GM23338 (cell line): ENCODE data around the gene MPRIP. TPM values are rescaled to one million over a fixed set of nuclear protein-coding genes. Genes with fewer than 3 reads are reported as not detected.

Source experiments
- ATAC-seq: fragments of 200-7000 bp; cut with Tn5 transposase; 3 replicates; pipeline ENCODE4 v1.9.1; 2020
- DNase-seq: peaks from one replicate; pipeline ENCODE4 v3.0.0-alpha.2; 2015; ENCODE audit warnings: low spot score
- H2AFZ ChIP-seq: fragments of 200-600 bp; sonication (generic); 2 replicates; pipeline ENCODE4 v1.8.0; 2016; ENCODE audit warnings: antibody characterized with exemption, mild to moderate bottlenecking, moderate library complexity
- H3F3A ChIP-seq: fragments of 200-600 bp; sonication (generic); replicated peaks from 2 replicates; pipeline ENCODE4 v1.8.0; 2017; ENCODE audit warnings: antibody characterized with exemption, mixed run types, low read depth
- H3K27ac ChIP-seq: fragments of 200-600 bp; sonication (generic); 2 replicates; pipeline ENCODE4 v1.6.1; 2016; ENCODE audit warnings: low read depth
- H3K27me3 ChIP-seq: fragments of 200-600 bp; sonication (generic); 2 replicates; pipeline ENCODE4 v1.8.0; 2016; ENCODE audit warnings: mild to moderate bottlenecking, mixed run types, moderate library complexity; ENCODE audit not compliant: insufficient read depth
- H3K36me3 ChIP-seq: fragments of 200-600 bp; sonication (generic); 2 replicates; pipeline ENCODE4 v1.8.0; 2016; ENCODE audit warnings: mild to moderate bottlenecking; ENCODE audit not compliant: insufficient read depth
- H3K4me1 ChIP-seq: fragments of 200-600 bp; sonication (generic); 2 replicates; pipeline ENCODE4 v1.8.0; 2016; ENCODE audit warnings: mild to moderate bottlenecking, moderate library complexity; ENCODE audit not compliant: insufficient read depth
- H3K4me2 ChIP-seq: fragments of 200-600 bp; sonication (generic); 2 replicates; pipeline ENCODE4 v1.7.1; 2017; ENCODE audit warnings: mixed run types
- H3K4me3 ChIP-seq: fragments of 200-600 bp; sonication (generic); 2 replicates; pipeline ENCODE4 v1.6.1; 2016; ENCODE audit warnings: mixed run types
- H3K79me2 ChIP-seq: fragments of 200-600 bp; sonication (generic); replicated peaks from 2 replicates; pipeline ENCODE4 v1.8.0; 2017; ENCODE audit warnings: mild to moderate bottlenecking; ENCODE audit not compliant: insufficient read depth
- H3K9me2 ChIP-seq: fragments of 200-600 bp; sonication (generic); 2 replicates; pipeline ENCODE4 v1.8.0; 2017; ENCODE audit not compliant: insufficient read depth
- H4K20me1 ChIP-seq: fragments of 200-600 bp; sonication (generic); replicated peaks from 2 replicates; pipeline ENCODE4 v1.8.0; 2017; ENCODE audit warnings: mild to moderate bottlenecking; ENCODE audit not compliant: insufficient read depth
- H3K27ac Mint-ChIP-seq: 2 replicates; pipeline ENCODE4 v1.8.0; 2020; ENCODE audit warnings: inconsistent platforms, mild to moderate bottlenecking, moderate library complexity, mixed read lengths
- H3K27me3 Mint-ChIP-seq: 3 replicates; pipeline ENCODE4 v1.8.0; 2022; ENCODE audit warnings: low read depth, mild to moderate bottlenecking, moderate library complexity, mixed read lengths, inconsistent platforms; ENCODE audit not compliant: insufficient read depth, poor library complexity
- H3K36me3 Mint-ChIP-seq: 3 replicates; pipeline ENCODE4 v1.8.0; 2021; ENCODE audit warnings: low read depth, mild to moderate bottlenecking, inconsistent platforms, moderate library complexity, mixed read lengths
- H3K4me1 Mint-ChIP-seq: 3 replicates; pipeline ENCODE4 v1.8.0; 2020; ENCODE audit warnings: mild to moderate bottlenecking, inconsistent platforms, mixed read lengths
- H3K4me3 Mint-ChIP-seq: 3 replicates; pipeline ENCODE4 v1.8.0; 2021; ENCODE audit warnings: moderate library complexity, mild to moderate bottlenecking, inconsistent platforms, mixed read lengths
- H3K9me3 Mint-ChIP-seq: 3 replicates; pipeline ENCODE4 v1.8.0; 2020; ENCODE audit warnings: moderate library complexity, mild to moderate bottlenecking, inconsistent platforms, mixed read lengths
- CREB1 ChIP-seq: fragments of 250-450 bp; sonication (Bioruptor Pico); IDR thresholded peaks from 2 replicates; pipeline ENCODE4 v1.5.0; 2020; ENCODE audit warnings: low read depth, mild to moderate bottlenecking, moderate library complexity
- CTCF ChIP-seq, 2 experiments: fragments of 200-600 bp in 1 of 2; sonication (generic) in 1 of 2; conservative IDR thresholded peaks; 2 replicates each; pipeline versions ENCODE4 v1.5.1 to v1.6.1; 2016 to 2017; ENCODE audit warnings: antibody characterized with exemption in 2 of 2, low read depth in 2 of 2, mild to moderate bottlenecking in 2 of 2, moderate library complexity in 1 of 2
- EZH2 ChIP-seq: fragments of 200-600 bp; sonication (generic); IDR thresholded peaks from one replicate; pipeline ENCODE4 v1.8.0; 2017; ENCODE audit warnings: antibody characterized with exemption, mild to moderate bottlenecking, low read depth; ENCODE audit not compliant: unreplicated experiment
- EZH2phosphoT487 ChIP-seq: fragments of 200-600 bp; sonication (generic); IDR thresholded peaks from one replicate; pipeline ENCODE4 v1.8.1; 2018; ENCODE audit warnings: antibody characterized with exemption; ENCODE audit not compliant: unreplicated experiment
- JUNB ChIP-seq: IDR thresholded peaks from one replicate; pipeline ENCODE4 v1.6.1; 2016; ENCODE audit warnings: antibody characterized with exemption; ENCODE audit not compliant: unreplicated experiment
- NANOG ChIP-seq: IDR thresholded peaks from 2 replicates; pipeline ENCODE4 v1.6.1; 2016; ENCODE audit warnings: antibody characterized with exemption, borderline replicate concordance
- POLR2AphosphoS5 ChIP-seq: IDR thresholded peaks from 2 replicates; pipeline ENCODE4 v1.6.1; 2016; ENCODE audit warnings: antibody characterized with exemption, low read depth
- STAT1 ChIP-seq: IDR thresholded peaks from one replicate; pipeline ENCODE4 v1.6.1; 2016; ENCODE audit warnings: antibody characterized with exemption; ENCODE audit not compliant: unreplicated experiment
- ZNF114 ChIP-seq: fragments of 250-450 bp; sonication (Bioruptor Pico); IDR thresholded peaks from 2 replicates; pipeline ENCODE4 v1.5.0; 2020; ENCODE audit warnings: mild to moderate bottlenecking, moderate library complexity
- ZNF331 ChIP-seq: fragments of 250-450 bp; sonication (Bioruptor Pico); IDR thresholded peaks from 2 replicates; pipeline ENCODE4 v1.5.0; 2020; ENCODE audit warnings: low read depth, mild to moderate bottlenecking, moderate library complexity
- ZNF462 ChIP-seq: fragments of 250-450 bp; sonication (Bioruptor Pico); IDR thresholded peaks from 2 replicates; pipeline ENCODE4 v1.5.0; 2020; ENCODE audit warnings: mild to moderate bottlenecking, moderate library complexity
- polyA plus RNA-seq: library from polyadenylated mRNA; unstranded; fragments of >200 nt; fragmentation: Nextera tagmentation; extraction: Ambion mirVana; gene quantifications from 2 replicates; pipeline ENCODE4 v1.2.1, GENCODE V29; 2016
- total RNA-seq: library from RNA; depleted of rRNA; stranded (reverse); fragments of >200 nt; shearing (Covaris generic); gene quantifications from 2 replicates; pipeline ENCODE4 v1.2.3, GENCODE V29; 2014
- TF ChIP-seq, protein P1 (sequence below): IDR thresholded peaks from one replicate; pipeline ENCODE4 v1.6.1; 2018; ENCODE audit warnings: antibody characterized with exemption; ENCODE audit not compliant: unreplicated experiment

The MPRIP gene
- total and polyA plus RNA-seq, 2 experiments from 2014 or later: 39.3 to 113 TPM

GRCh38 chr17:17237026-17237799, 195.0 kb downstream of the MPRIP start, which contains the start of gene FLCN (continued):
- TF ChIP-seq ZNF462 (CRISPR knock-in tag): no peak
- no peak for TF ChIP-seq NANOG
- TF ChIP-seq ZNF331 (CRISPR knock-in tag): no peak

DNA sequence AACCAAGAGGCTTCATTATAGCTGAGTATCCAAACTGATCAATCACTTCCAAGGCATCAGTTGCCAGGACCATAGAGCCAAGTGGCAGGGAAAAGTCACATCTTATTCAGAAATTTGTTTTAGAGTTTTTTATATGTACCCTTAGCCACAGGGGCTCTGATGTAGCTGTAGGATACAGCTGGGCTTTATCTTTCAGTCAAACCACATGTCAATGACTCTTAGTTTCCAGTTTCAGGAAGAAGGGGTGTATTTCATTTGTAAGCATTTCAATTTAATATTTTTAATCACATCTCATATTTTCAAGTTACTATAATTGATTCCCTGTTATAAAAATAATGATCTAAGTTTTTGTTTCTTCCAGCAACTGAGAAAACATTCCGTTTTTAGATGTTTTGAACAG, 197.6 kb downstream of the MPRIP start:
- no peak overlapping the region for H3K4me3 ChIP-seq
- H3K27me3 Mint-ChIP-seq: peaks cover 9% of the 10 kb centered on the region
- peaks cover 20% of the 10 kb centered on the region for H3K79me2 ChIP-seq
- H4K20me1 ChIP-seq: peaks cover 7% of the 10 kb centered on the region; the same call in 1 of the 2 replicates
- H3K27ac ChIP-seq: no peak overlapping the region
- H2AFZ ChIP-seq: no peak overlapping the region
- no peak for ATAC-seq
- H3K36me3 ChIP-seq: no peaks in the 10 kb centered on the region
- peaks cover 4% of the 10 kb centered on the region; the same call in 1 of the 3 replicates for H3K36me3 Mint-ChIP-seq
- no peak overlapping the region for H3K4me3 Mint-ChIP-seq
- H3K9me2 ChIP-seq: no peaks in the 10 kb centered on the region
- H3K27me3 ChIP-seq: no peaks in the 10 kb centered on the region
- no peak overlapping the region for H3K27ac Mint-ChIP-seq
- no peak for DNase-seq
- 0 out of 2 replicates have a peak, but pooled peaks cover 5% of the 10 kb centered on the region for H3F3A ChIP-seq
- H3K4me1 ChIP-seq: peaks cover 10% of the 10 kb centered on the region
- H3K4me2 ChIP-seq: no peak overlapping the region
- H3K9me3 Mint-ChIP-seq: no peaks in the 10 kb centered on the region
- H3K4me1 Mint-ChIP-seq: peaks cover 16% of the 10 kb centered on the region
- TF ChIP-seq EZH2 (no peak), NANOG (no peak), CTCF (conservative IDR thresholded peaks at IDR 0.05; ENCODE audit: low read depth in 2 of 2) (no peak), POLR2AphosphoS5 (no peak), ZNF331 (CRISPR knock-in tag) (no peak), EZH2phosphoT487 (no peak), CREB1 (no peak), ZNF114 (CRISPR knock-in tag) (no peak), STAT1 (no peak), JUNB (no peak)
- TF ChIP-seq, protein P1, sequence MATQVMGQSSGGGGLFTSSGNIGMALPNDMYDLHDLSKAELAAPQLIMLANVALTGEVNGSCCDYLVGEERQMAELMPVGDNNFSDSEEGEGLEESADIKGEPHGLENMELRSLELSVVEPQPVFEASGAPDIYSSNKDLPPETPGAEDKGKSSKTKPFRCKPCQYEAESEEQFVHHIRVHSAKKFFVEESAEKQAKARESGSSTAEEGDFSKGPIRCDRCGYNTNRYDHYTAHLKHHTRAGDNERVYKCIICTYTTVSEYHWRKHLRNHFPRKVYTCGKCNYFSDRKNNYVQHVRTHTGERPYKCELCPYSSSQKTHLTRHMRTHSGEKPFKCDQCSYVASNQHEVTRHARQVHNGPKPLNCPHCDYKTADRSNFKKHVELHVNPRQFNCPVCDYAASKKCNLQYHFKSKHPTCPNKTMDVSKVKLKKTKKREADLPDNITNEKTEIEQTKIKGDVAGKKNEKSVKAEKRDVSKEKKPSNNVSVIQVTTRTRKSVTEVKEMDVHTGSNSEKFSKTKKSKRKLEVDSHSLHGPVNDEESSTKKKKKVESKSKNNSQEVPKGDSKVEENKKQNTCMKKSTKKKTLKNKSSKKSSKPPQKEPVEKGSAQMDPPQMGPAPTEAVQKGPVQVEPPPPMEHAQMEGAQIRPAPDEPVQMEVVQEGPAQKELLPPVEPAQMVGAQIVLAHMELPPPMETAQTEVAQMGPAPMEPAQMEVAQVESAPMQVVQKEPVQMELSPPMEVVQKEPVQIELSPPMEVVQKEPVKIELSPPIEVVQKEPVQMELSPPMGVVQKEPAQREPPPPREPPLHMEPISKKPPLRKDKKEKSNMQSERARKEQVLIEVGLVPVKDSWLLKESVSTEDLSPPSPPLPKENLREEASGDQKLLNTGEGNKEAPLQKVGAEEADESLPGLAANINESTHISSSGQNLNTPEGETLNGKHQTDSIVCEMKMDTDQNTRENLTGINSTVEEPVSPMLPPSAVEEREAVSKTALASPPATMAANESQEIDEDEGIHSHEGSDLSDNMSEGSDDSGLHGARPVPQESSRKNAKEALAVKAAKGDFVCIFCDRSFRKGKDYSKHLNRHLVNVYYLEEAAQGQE: no peak
